Ectodermal cell (in vitro differentiated cells): ENCODE data around the gene SCGB1D1.
"Not testable (repeated sequence)": the region's sequence is repeated elsewhere in the genome, so short reads cannot be mapped to it uniquely, and the experiment has no call there.

ENCODE experiments used
- H3K27ac ChIP-seq: 2 replicates; pipeline ENCODE4 v1.7.0; 2013; ENCODE audit warnings: mild to moderate bottlenecking, low read depth, low read length; ENCODE audit not compliant: insufficient read depth, poor library complexity, severe bottlenecking
- H3K27me3 ChIP-seq: 2 replicates; pipeline ENCODE4 v1.7.0; 2013; ENCODE audit warnings: mild to moderate bottlenecking, low read length; ENCODE audit not compliant: insufficient read depth, control insufficient read depth, poor library complexity, severe bottlenecking
- H3K36me3 ChIP-seq: one replicate; pipeline ENCODE4 v1.7.0; 2013; ENCODE audit warnings: low read length; ENCODE audit not compliant: control insufficient read depth, insufficient read depth
- H3K4me1 ChIP-seq: one replicate; pipeline ENCODE4 v1.7.0; 2013; ENCODE audit warnings: low read length; ENCODE audit not compliant: control insufficient read depth, insufficient read depth
- H3K4me3 ChIP-seq: 2 replicates; pipeline ENCODE4 v1.7.0; 2013; ENCODE audit warnings: low read depth, low read length, control low read depth; ENCODE audit not compliant: insufficient read depth
- H3K9me3 ChIP-seq: 2 replicates; pipeline ENCODE4 v1.7.0; 2013; ENCODE audit warnings: mild to moderate bottlenecking, low read length, moderate library complexity; ENCODE audit not compliant: control insufficient read depth
- WGBS, 2 experiments: methylation state at CpG; one replicate each; pipeline ENCODE4 v1.1.7; 2013; ENCODE audit warnings: missing lambda C conversion rate in 2 of 2; 5-methylcytosine and 5-hydroxymethylcytosine counted together

SCGB1D1 gene

GRCh38 chr11:62193952-62194351 lies 3.9 kb downstream of the SCGB1D1 start:
- Histone ChIP-seq H3K36me3 (no peaks in the 10 kb centered on the region), H3K9me3 (no peaks in the 10 kb centered on the region), H3K27me3 (no peaks in the 10 kb centered on the region), H3K27ac (no peak overlapping the region), H3K4me3 (no peak overlapping the region), H3K4me1 (peaks cover 6% of the 10 kb centered on the region)
- WGBS, 2 experiments, result 80 to 84% methylated on average over 4 of the region's 4 CpGs

- H3K4me3 ChIP-seq, H3K27ac ChIP-seq, H3K36me3 ChIP-seq, H3K27me3 ChIP-seq, H3K4me1 ChIP-seq, H3K9me3 ChIP-seq: not testable (repeated sequence)
- 17 to 32% methylated on average over 3 to 4 of the region's 9 CpGs for WGBS, 2 experiments
These were observed 5.0 kb downstream of the SCGB1D1 start for GRCh38 chr11:62195010-62195409.

- Histone ChIP-seq H3K9me3 (no peaks in the 10 kb centered on the region), H3K36me3 (no peaks in the 10 kb centered on the region), H3K27me3 (no peaks in the 10 kb centered on the region), H3K27ac (no peak overlapping the region), H3K4me1 (peaks cover 6% of the 10 kb centered on the region), H3K4me3 (no peak overlapping the region)
- 85 to 87% methylated on average over 6 to 7 of the region's 7 CpGs for WGBS, 2 experiments
These were observed 5.9 kb downstream of the SCGB1D1 start for GRCh38 chr11:62195945-62196344.

- not testable (repeated sequence) for H3K4me1 ChIP-seq, H3K4me3 ChIP-seq, H3K36me3 ChIP-seq, H3K27ac ChIP-seq, H3K9me3 ChIP-seq, H3K27me3 ChIP-seq
- WGBS, 2 experiments, result 82 to 94% methylated on average over 2 of the region's 2 CpGs
These were observed 7.4 kb downstream of the SCGB1D1 start for GRCh38 chr11:62197400-62197799.

- no peak overlapping the region for H3K4me3 ChIP-seq
- H3K27ac ChIP-seq, result no peak overlapping the region
- no peaks in the 10 kb centered on the region for H3K4me1 ChIP-seq
- 91 to 95% methylated on average over 2 of the region's 2 CpGs for WGBS, 2 experiments
- no peaks in the 10 kb centered on the region for H3K36me3 ChIP-seq
- H3K27me3 ChIP-seq, result no peaks in the 10 kb centered on the region
- no peaks in the 10 kb centered on the region for H3K9me3 ChIP-seq
These were observed 11.4 kb downstream of the SCGB1D1 start for GRCh38 chr11:62201376-62201775.

- no peak overlapping the region for H3K4me3 ChIP-seq
These were observed 12.9 kb downstream of the SCGB1D1 start for GRCh38 chr11:62202910-62203309.

GRCh38 chr11:62204430-62204829 lies 14.4 kb downstream of the SCGB1D1 start:
- Histone ChIP-seq H3K4me1 (no peaks in the 10 kb centered on the region), H3K27ac (no peak overlapping the region), H3K36me3 (no peaks in the 10 kb centered on the region), H3K27me3 (no peaks in the 10 kb centered on the region), H3K4me3 (no peak overlapping the region), H3K9me3 (no peaks in the 10 kb centered on the region)
- WGBS, 2 experiments, result 89 to 97% methylated on average over 5 of the region's 5 CpGs

More at GRCh38 chr11:62202910-62203309, 12.9 kb downstream of the SCGB1D1 start:
- H3K27ac ChIP-seq, result no peak overlapping the region
- no peaks in the 10 kb centered on the region for H3K36me3 ChIP-seq
- H3K9me3 ChIP-seq, result no peaks in the 10 kb centered on the region
- WGBS, 2 experiments, result 91 to 92% methylated on average over 6 of the region's 6 CpGs
- H3K27me3 ChIP-seq, result no peaks in the 10 kb centered on the region
- no peaks in the 10 kb centered on the region for H3K4me1 ChIP-seq

- 95 to 97% methylated on average over 7 of the region's 7 CpGs for WGBS, 2 experiments
- no peak overlapping the region for H3K27ac ChIP-seq
- no peaks in the 10 kb centered on the region for H3K36me3 ChIP-seq
- H3K4me3 ChIP-seq, result no peak overlapping the region
- no peaks in the 10 kb centered on the region for H3K9me3 ChIP-seq
- no peaks in the 10 kb centered on the region for H3K4me1 ChIP-seq
- H3K27me3 ChIP-seq, result no peaks in the 10 kb centered on the region
These were observed 15.4 kb downstream of the SCGB1D1 start for GRCh38 chr11:62205441-62205840.

- H3K4me1 ChIP-seq, H3K27me3 ChIP-seq, H3K9me3 ChIP-seq, H3K36me3 ChIP-seq, H3K4me3 ChIP-seq, H3K27ac ChIP-seq: not testable (repeated sequence)
- WGBS, 2 experiments, result 86 to 87% methylated on average over 12 of the region's 12 CpGs
These were observed 16.5 kb downstream of the SCGB1D1 start for GRCh38 chr11:62206276-62207066.

GRCh38 chr11:62208785-62209144 lies 18.7 kb downstream of the SCGB1D1 start:
- no peaks in the 10 kb centered on the region for H3K9me3 ChIP-seq
- H3K27ac ChIP-seq, result no peak overlapping the region
- no peaks in the 10 kb centered on the region for H3K27me3 ChIP-seq
- no peaks in the 10 kb centered on the region for H3K36me3 ChIP-seq
- H3K4me1 ChIP-seq, result no peaks in the 10 kb centered on the region
- WGBS, 2 experiments, result 74 to 79% methylated on average over 4 of the region's 4 CpGs
- H3K4me3 ChIP-seq, result no peak overlapping the region
